Ovary (tissue), 9 donors: ENCODE measurements around the gene GRK6. TPM values are rescaled to one million over a fixed set of nuclear protein-coding genes. Genes with fewer than 3 reads are reported as not detected.

Source experiments
- DNase-seq, 5 donors: peaks; one replicate each; pipeline ENCODE4 v3.0.0-alpha.2; 2019 to 2020
- H3K27ac ChIP-seq, 2 donors: fragments of 200-600 bp; one replicate each; pipeline versions ENCODE4 v1.5.1 to v1.8.0; 2019 to 2022
- H3K27me3 ChIP-seq: fragments of 200-600 bp; one replicate; pipeline ENCODE4 v1.8.0; 2022
- H3K36me3 ChIP-seq: fragments of 200-600 bp; sonication (generic); one replicate; pipeline ENCODE4 v1.5.1; 2019
- H3K4me1 ChIP-seq: one replicate; pipeline ENCODE4 v1.8.1; 2013; ENCODE audit warnings: mild to moderate bottlenecking, moderate library complexity; ENCODE audit not compliant: insufficient read depth
- H3K4me3 ChIP-seq: fragments of 200-600 bp; sonication (generic); one replicate; pipeline ENCODE4 v1.5.1; 2017
- H3K9me3 ChIP-seq, 2 donors: fragments of 200-600 bp in 1 of 2; sonication (generic) in 1 of 2; one replicate each; pipeline versions ENCODE4 v1.5.1 to v1.8.1; 2013 to 2019; ENCODE audit warnings: mild to moderate bottlenecking in 1 of 2, moderate library complexity in 1 of 2
- CTCF ChIP-seq, 3 donors: fragments of 450-650 bp in 2 of 3; fragments of 200-600 bp in 1 of 3; IDR thresholded peaks; one replicate each; pipeline versions ENCODE4 v1.5.1 to v1.8.0; 2016 to 2022; ENCODE audit warnings: antibody characterized with exemption in 3 of 3, mild to moderate bottlenecking in 1 of 3
- EP300 ChIP-seq: sonication (generic); formaldehyde crosslinking; IDR thresholded peaks from one replicate; pipeline ENCODE4 v1.6.1; 2017; ENCODE audit warnings: antibody characterized with exemption
- POLR2A ChIP-seq: fragments of 450-650 bp; IDR thresholded peaks from one replicate; pipeline ENCODE4 v1.6.1; 2017; ENCODE audit warnings: antibody characterized with exemption, mild to moderate bottlenecking, moderate library complexity
- WGBS, 3 donors: extraction: QIAGEN DNeasy Blood & Tissue Kit in 1 of 3; methylation state at CpG; one replicate each; pipeline versions ENCODE4 v1.1.5 to v1.1.7; 2013 to 2017; 5-methylcytosine and 5-hydroxymethylcytosine counted together
- intact Hi-C, 4 donors: fragments of 100-400 bp; cut with DNase I; formaldehyde crosslinking; loops; one replicate each; pipeline versions ENCODE4 v1.11.0 to v1.15.1; 2022 to 2023
- polyA plus RNA-seq, 2 donors: library from polyadenylated mRNA; stranded (reverse); fragments of 200-250 nt in 1 of 2; fragments of 350-450 nt in 1 of 2; fragmentation: Illumina TruSeq in 1 of 2; extraction: RNeasy Lipid Tissue Mini Kit (QIAGEN cat#74804) in 1 of 2; gene quantifications; one replicate each; pipeline ENCODE4 v1.2.3, GENCODE V29; 2013 to 2014
- total RNA-seq, 7 donors: library from RNA; depleted of rRNA in 2 of 7; stranded (reverse); fragments of >200 nt in 2 of 7; fragmentation: NEBNext Ultra II Directional in 3 of 7; extraction: Animal tissue kit (Norgen Biotek cat#: 25700) in 3 of 7; gene quantifications; one replicate each; pipeline versions ENCODE4 v1.1.0 to v1.2.4, GENCODE V29; 2016 to 2023
- donor health status: DM: no; HTN: no; CAD: no; lungs with moderate emphysema.
- donor health status: DM: no; HTN: no; CAD: no.
- donor health status: Bipolar disorder and iron deficiency.
- donor health status: DM: yes; HTN: yes; CAD: no.
- donor health status: DM: no; HTN: no; CAD: no.
- donor health status: DM: yes; HTN: yes; CAD: no.

The GRK6 gene
- total and polyA plus RNA-seq, 9 donors = 5.9 to 30.3 (median 18.6) TPM

GRCh38 chr5:177449140-177450061 is 22.9 kb downstream of the GRK6 start:
- Histone ChIP-seq H3K27me3 (no peaks in the 10 kb centered on the region), H3K4me1 (peaks cover 10% of the 10 kb centered on the region), H3K9me3 (no peaks in the 10 kb centered on the region), H3K27ac (no peak overlapping the region), H3K4me3 (no peak overlapping the region), H3K36me3 (no peaks in the 10 kb centered on the region)
- intact Hi-C loops = loop anchor here in 3 of 4 donors (2.0 to 10.0 kb wide), 6 partner anchors 32 to 335 kb away; partner anchors contain the start of genes MXD3 (in 2 of the 3) and F12 (in 1 of the 3)
- WGBS, 3 donors = 89 to 90% (median 90%) methylated on average over 17 to 18 of the region's 18 CpGs
- TF ChIP-seq POLR2A (no peak), CTCF (IDR thresholded peaks at IDR 0.05) (no peak), EP300 (no peak)
- DNase-seq = no peak

GRCh38 chr5:177450667-177451424 is 24.4 kb downstream of the GRK6 start:
- Histone ChIP-seq H3K27me3 (no peaks in the 10 kb centered on the region), H3K9me3 (no peaks in the 10 kb centered on the region), H3K36me3 (no peaks in the 10 kb centered on the region), H3K27ac (no peak overlapping the region), H3K4me1 (peaks cover 13% of the 10 kb centered on the region), H3K4me3 (no peak overlapping the region)
- TF ChIP-seq POLR2A (no peak), EP300 (no peak), CTCF (IDR thresholded peaks at IDR 0.05) (no peak)
- no peak for DNase-seq
- intact Hi-C loops = loop anchor here in 3 of 4 donors (5.0 to 10.0 kb wide), 4 partner anchors 34 to 336 kb away; partner anchors contain the start of gene MXD3 (in 2 of the 3)
- WGBS, 3 donors = 84 to 85% (median 84%) methylated on average over 9 to 10 of the region's 10 CpGs

- TF ChIP-seq EP300 (no peak), POLR2A (no peak), CTCF (IDR thresholded peaks at IDR 0.05) (no peak)
- H3K36me3 ChIP-seq = no peaks in the 10 kb centered on the region
- no peak overlapping the region for H3K27ac ChIP-seq
- no peak for DNase-seq
- H3K4me1 ChIP-seq = peaks cover 7% of the 10 kb centered on the region
- intact Hi-C loops = loop anchor here in 3 of 4 donors (5.0 to 10.0 kb wide), 4 partner anchors 36 to 338 kb away; partner anchors contain the start of gene MXD3 (in 2 of the 3)
- no peaks in the 10 kb centered on the region for H3K9me3 ChIP-seq
- WGBS, 3 donors = 83 to 92% (median 84%) methylated on average over 17 of the region's 17 CpGs
- no peaks in the 10 kb centered on the region for H3K27me3 ChIP-seq
- no peak overlapping the region for H3K4me3 ChIP-seq
Measured at GRCh38 chr5:177452688-177453638, 26.5 kb downstream of the GRK6 start.
